ENCODE measurements around the gene DAAM2. TPM values are rescaled to one million over a fixed set of nuclear protein-coding genes. Genes with fewer than 3 reads are reported as not detected.

The DAAM2 gene
- polyA plus RNA-seq, 1 donor = 17.8 TPM

- Histone ChIP-seq H3K27ac (ENCODE audit: low read length) (no peak overlapping the region), H3K27me3 (ENCODE audit: control insufficient read depth, insufficient read depth, low read length) (peaks cover 5% of the 10 kb centered on the region), H3K4me3 (ENCODE audit: low read length) (no peak overlapping the region), H3K4me1 (ENCODE audit: control insufficient read depth, insufficient read depth, low read length) (peaks cover under 1% of the 10 kb centered on the region), H3K36me3 (ENCODE audit: control insufficient read depth, insufficient read depth, low read length) (no peaks in the 10 kb centered on the region), H3K9me3 (ENCODE audit: control insufficient read depth, low read depth, low read length) (peaks cover 4% of the 10 kb centered on the region)
- DNase-seq = no peak
- 67% methylated on average over 1 of the region's 1 CpG for WGBS (ENCODE audit: insufficient coverage, low lambda C conversion rate)
These were observed 5.5 kb upstream of the DAAM2 start for GRCh38 chr6:39786649-39787048.

GRCh38 chr6:39787322-39787721, 4.9 kb upstream of the DAAM2 start:
- no peak for DNase-seq
- Histone ChIP-seq H3K36me3 (ENCODE audit: control insufficient read depth, insufficient read depth, low read length) (no peaks in the 10 kb centered on the region), H3K4me3 (ENCODE audit: low read length) (no peak overlapping the region), H3K4me1 (ENCODE audit: control insufficient read depth, insufficient read depth, low read length) (peaks cover 5% of the 10 kb centered on the region), H3K27me3 (ENCODE audit: control insufficient read depth, insufficient read depth, low read length) (peaks cover 10% of the 10 kb centered on the region), H3K27ac (ENCODE audit: low read length) (no peak overlapping the region), H3K9me3 (ENCODE audit: control insufficient read depth, low read depth, low read length) (peaks cover 4% of the 10 kb centered on the region)
- no CpG with 5 or more reads among the region's 8 CpGs for WGBS (ENCODE audit: insufficient coverage, low lambda C conversion rate)

GRCh38 chr6:39790772-39791171, 1.4 kb upstream of the DAAM2 start:
- Histone ChIP-seq H3K9me3 (ENCODE audit: control insufficient read depth, low read depth, low read length) (no peaks in the 10 kb centered on the region), H3K4me3 (ENCODE audit: low read length) (no peak overlapping the region), H3K36me3 (ENCODE audit: control insufficient read depth, insufficient read depth, low read length) (no peaks in the 10 kb centered on the region), H3K4me1 (ENCODE audit: control insufficient read depth, insufficient read depth, low read length) (peaks cover 8% of the 10 kb centered on the region), H3K27ac (ENCODE audit: low read length) (no peak overlapping the region), H3K27me3 (ENCODE audit: control insufficient read depth, insufficient read depth, low read length) (peaks cover 35% of the 10 kb centered on the region)
- WGBS (ENCODE audit: insufficient coverage, low lambda C conversion rate) = no CpG with 5 or more reads among the region's 5 CpGs
- no peak for DNase-seq

GRCh38 chr6:39791311-39791710, 865 bp upstream of the DAAM2 start:
- no peak overlapping the region for H3K27ac ChIP-seq (ENCODE audit: low read length)
- peaks cover 8% of the 10 kb centered on the region for H3K4me1 ChIP-seq (ENCODE audit: control insufficient read depth, insufficient read depth, low read length)
- H3K36me3 ChIP-seq (ENCODE audit: control insufficient read depth, insufficient read depth, low read length) = no peaks in the 10 kb centered on the region
- DNase-seq = no peak
- H3K9me3 ChIP-seq (ENCODE audit: control insufficient read depth, low read depth, low read length) = no peaks in the 10 kb centered on the region
- H3K27me3 ChIP-seq (ENCODE audit: control insufficient read depth, insufficient read depth, low read length) = peaks cover 35% of the 10 kb centered on the region
- H3K4me3 ChIP-seq (ENCODE audit: low read length) = no peak overlapping the region
- WGBS (ENCODE audit: insufficient coverage, low lambda C conversion rate) = no CpG with 5 or more reads among the region's 1 CpG

GRCh38 chr6:39792540-39793450, 619 bp downstream of the DAAM2 start:
- WGBS (ENCODE audit: insufficient coverage, low lambda C conversion rate) = no CpG with 5 or more reads among the region's 29 CpGs
- peak overlapping the region; percentile 59 for H3K27ac ChIP-seq (ENCODE audit: low read length)
- peak in 1 of 2 donors; percentile 19 for DNase-seq

GRCh38 chr6:39793516-39793915, 1.3 kb downstream of the DAAM2 start:
- Histone ChIP-seq H3K4me3 (ENCODE audit: low read length) (peak overlapping the region; percentile 60), H3K27me3 (ENCODE audit: control insufficient read depth, insufficient read depth, low read length) (peaks cover 35% of the 10 kb centered on the region), H3K4me1 (ENCODE audit: control insufficient read depth, insufficient read depth, low read length) (peaks cover 8% of the 10 kb centered on the region), H3K27ac (ENCODE audit: low read length) (peak overlapping the region; percentile 14), H3K9me3 (ENCODE audit: control insufficient read depth, low read depth, low read length) (no peaks in the 10 kb centered on the region), H3K36me3 (ENCODE audit: control insufficient read depth, insufficient read depth, low read length) (no peaks in the 10 kb centered on the region)
- DNase-seq = no peak
- no CpG with 5 or more reads among the region's 7 CpGs for WGBS (ENCODE audit: insufficient coverage, low lambda C conversion rate)

More at GRCh38 chr6:39792540-39793450, 619 bp downstream of the DAAM2 start:
- H3K27me3 ChIP-seq (ENCODE audit: control insufficient read depth, insufficient read depth, low read length) = peaks cover 35% of the 10 kb centered on the region
- no peaks in the 10 kb centered on the region for H3K9me3 ChIP-seq (ENCODE audit: control insufficient read depth, low read depth, low read length)
- H3K36me3 ChIP-seq (ENCODE audit: control insufficient read depth, insufficient read depth, low read length) = no peaks in the 10 kb centered on the region
- peaks cover 8% of the 10 kb centered on the region for H3K4me1 ChIP-seq (ENCODE audit: control insufficient read depth, insufficient read depth, low read length)
- peak overlapping the region; percentile 60 for H3K4me3 ChIP-seq (ENCODE audit: low read length)

- H3K27me3 ChIP-seq (ENCODE audit: control insufficient read depth, insufficient read depth, low read length) = peaks cover 35% of the 10 kb centered on the region
- H3K4me3 ChIP-seq (ENCODE audit: low read length) = peak overlapping the region; percentile 5
- no peaks in the 10 kb centered on the region for H3K9me3 ChIP-seq (ENCODE audit: control insufficient read depth, low read depth, low read length)
- WGBS (ENCODE audit: insufficient coverage, low lambda C conversion rate) = no CpG with 5 or more reads among the region's 5 CpGs
- H3K27ac ChIP-seq (ENCODE audit: low read length) = no peak overlapping the region
- peaks cover 8% of the 10 kb centered on the region for H3K4me1 ChIP-seq (ENCODE audit: control insufficient read depth, insufficient read depth, low read length)
- peaks cover 4% of the 10 kb centered on the region for H3K36me3 ChIP-seq (ENCODE audit: control insufficient read depth, insufficient read depth, low read length)
- DNase-seq = no peak
These were observed 2.1 kb downstream of the DAAM2 start for GRCh38 chr6:39794231-39794630.

- Histone ChIP-seq H3K27me3 (ENCODE audit: control insufficient read depth, insufficient read depth, low read length) (peaks cover 20% of the 10 kb centered on the region), H3K36me3 (ENCODE audit: control insufficient read depth, insufficient read depth, low read length) (peaks cover 4% of the 10 kb centered on the region), H3K4me3 (ENCODE audit: low read length) (no peak overlapping the region), H3K27ac (ENCODE audit: low read length) (no peak overlapping the region), H3K9me3 (ENCODE audit: control insufficient read depth, low read depth, low read length) (no peaks in the 10 kb centered on the region), H3K4me1 (ENCODE audit: control insufficient read depth, insufficient read depth, low read length) (peaks cover 2% of the 10 kb centered on the region)
- no CpG with 5 or more reads among the region's 2 CpGs for WGBS (ENCODE audit: insufficient coverage, low lambda C conversion rate)
- DNase-seq = no peak
These were observed 5.6 kb downstream of the DAAM2 start for GRCh38 chr6:39797751-39798150.

GRCh38 chr6:39800034-39801032, 8.2 kb downstream of the DAAM2 start:
- Histone ChIP-seq H3K9me3 (ENCODE audit: control insufficient read depth, low read depth, low read length) (no peaks in the 10 kb centered on the region), H3K4me1 (ENCODE audit: control insufficient read depth, insufficient read depth, low read length) (no peaks in the 10 kb centered on the region), H3K36me3 (ENCODE audit: control insufficient read depth, insufficient read depth, low read length) (peaks cover 4% of the 10 kb centered on the region), H3K27me3 (ENCODE audit: control insufficient read depth, insufficient read depth, low read length) (no peaks in the 10 kb centered on the region), H3K4me3 (ENCODE audit: low read length) (no peak overlapping the region), H3K27ac (ENCODE audit: low read length) (no peak overlapping the region)
- no peak for DNase-seq
- no CpG with 5 or more reads among the region's 10 CpGs for WGBS (ENCODE audit: insufficient coverage, low lambda C conversion rate)

All from large intestine (tissue), 3 donors.